Right atrium auricular region (tissue), 2 donors: ENCODE data around the gene KLHL26. TPM values are rescaled to one million over a fixed set of nuclear protein-coding genes. Genes with fewer than 3 reads are reported as not detected.

Experiments used
- DNase-seq: peaks from one replicate; pipeline ENCODE4 v3.0.0-alpha.2; 2019; ENCODE audit warnings: low spot score
- H3K27ac ChIP-seq, 2 donors: fragments of 200-600 bp; sonication (generic); 1 replicate in 1 of 2; 2 replicates in 1 of 2; pipeline ENCODE4 v1.5.1; 2016 to 2019
- H3K27me3 ChIP-seq, 2 donors: fragments of 200-600 bp; sonication (generic); one replicate each; pipeline versions ENCODE4 v1.5.1 to v1.6.0; 2017 to 2019
- H3K36me3 ChIP-seq: fragments of 200-600 bp; sonication (generic); one replicate; pipeline ENCODE4 v1.5.1; 2016
- H3K4me1 ChIP-seq, 2 donors: fragments of 200-600 bp; sonication (generic); one replicate each; pipeline versions ENCODE4 v1.5.1 to v1.6.0; 2017 to 2019
- H3K4me3 ChIP-seq, 2 donors: fragments of 200-600 bp; sonication (generic); 1 replicate in 1 of 2; 2 replicates in 1 of 2; pipeline ENCODE4 v1.5.1; 2017 to 2019; ENCODE audit warnings: mild to moderate bottlenecking in 1 of 2, moderate library complexity in 1 of 2
- H3K9me3 ChIP-seq, 2 donors: fragments of 200-600 bp; sonication (generic); one replicate each; pipeline ENCODE4 v1.5.1; 2019
- total RNA-seq, 2 donors: library from RNA; depleted of rRNA; stranded (reverse); fragments of >200 nt; gene quantifications; one replicate each; pipeline ENCODE4 v1.1.0, GENCODE V29; 2016
- TF ChIP-seq, protein P1 (sequence below), 2 donors: fragments of 200-600 bp; sonication (generic); IDR thresholded peaks; one replicate each; pipeline ENCODE4 v1.5.1; 2019; ENCODE audit warnings: antibody characterized with exemption in 2 of 2

The KLHL26 gene
- total RNA-seq, 2 donors from 2014 or later, result 5.7 to 11.3 TPM

DNA sequence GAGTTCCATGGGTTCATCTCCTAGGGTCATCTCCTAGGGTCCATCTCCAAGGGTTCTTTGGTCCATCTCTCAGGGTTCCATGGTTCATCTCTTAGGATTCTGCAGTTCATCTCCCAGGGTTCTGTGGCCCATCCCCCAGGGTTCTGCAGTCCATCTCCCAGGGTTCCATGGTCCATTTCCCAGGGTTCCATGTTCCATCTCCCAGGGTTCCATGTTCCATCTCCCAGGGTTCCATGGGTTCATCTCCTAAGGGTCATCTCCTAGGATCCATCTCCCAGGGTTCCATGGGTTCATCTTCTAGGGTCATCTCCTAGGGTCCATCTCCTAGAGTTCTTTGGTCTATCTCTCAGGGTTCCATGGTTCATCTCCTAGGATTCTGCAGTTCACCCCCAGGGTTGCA lies 19.3 kb upstream of the KLHL26 start:
- H3K27ac ChIP-seq, result no peak overlapping the region
- H3K36me3 ChIP-seq, result no peaks in the 10 kb centered on the region
- H3K4me3 ChIP-seq, result no peak overlapping the region
- peaks cover 0 to 8% of the 10 kb centered on the region in 2 donors for H3K4me1 ChIP-seq
- no peak for DNase-seq
- H3K27me3 ChIP-seq, result peaks cover 7 to 9% of the 10 kb centered on the region in 2 donors
- no peaks in the 10 kb centered on the region for H3K9me3 ChIP-seq
- TF ChIP-seq, protein P1, sequence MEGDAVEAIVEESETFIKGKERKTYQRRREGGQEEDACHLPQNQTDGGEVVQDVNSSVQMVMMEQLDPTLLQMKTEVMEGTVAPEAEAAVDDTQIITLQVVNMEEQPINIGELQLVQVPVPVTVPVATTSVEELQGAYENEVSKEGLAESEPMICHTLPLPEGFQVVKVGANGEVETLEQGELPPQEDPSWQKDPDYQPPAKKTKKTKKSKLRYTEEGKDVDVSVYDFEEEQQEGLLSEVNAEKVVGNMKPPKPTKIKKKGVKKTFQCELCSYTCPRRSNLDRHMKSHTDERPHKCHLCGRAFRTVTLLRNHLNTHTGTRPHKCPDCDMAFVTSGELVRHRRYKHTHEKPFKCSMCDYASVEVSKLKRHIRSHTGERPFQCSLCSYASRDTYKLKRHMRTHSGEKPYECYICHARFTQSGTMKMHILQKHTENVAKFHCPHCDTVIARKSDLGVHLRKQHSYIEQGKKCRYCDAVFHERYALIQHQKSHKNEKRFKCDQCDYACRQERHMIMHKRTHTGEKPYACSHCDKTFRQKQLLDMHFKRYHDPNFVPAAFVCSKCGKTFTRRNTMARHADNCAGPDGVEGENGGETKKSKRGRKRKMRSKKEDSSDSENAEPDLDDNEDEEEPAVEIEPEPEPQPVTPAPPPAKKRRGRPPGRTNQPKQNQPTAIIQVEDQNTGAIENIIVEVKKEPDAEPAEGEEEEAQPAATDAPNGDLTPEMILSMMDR (IDR thresholded peaks at IDR 0.05), result no peak

DNA sequence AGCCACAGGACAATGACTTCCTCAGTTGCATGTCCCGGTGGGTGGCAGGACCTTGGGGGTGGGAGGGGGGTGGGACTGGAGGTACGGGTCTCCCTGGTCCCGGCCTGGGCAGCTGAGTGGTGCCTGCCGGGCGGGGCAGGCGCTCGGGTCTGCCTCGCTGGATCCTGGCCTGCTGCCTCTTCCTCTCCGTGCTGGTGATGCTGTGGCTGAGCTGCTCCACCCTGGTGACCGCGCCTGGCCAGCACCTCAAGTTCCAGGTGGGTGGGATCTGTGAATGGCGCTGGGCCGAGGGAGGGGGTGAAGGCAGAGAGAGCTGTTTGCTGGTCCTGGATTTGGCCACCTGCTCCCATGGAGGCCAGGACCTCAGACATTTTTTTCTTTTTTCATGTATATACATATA lies 18.6 kb upstream of the KLHL26 start:
- no peaks in the 10 kb centered on the region for H3K9me3 ChIP-seq
- H3K4me1 ChIP-seq, result peaks cover 0 to 1% of the 10 kb centered on the region in 2 donors
- TF ChIP-seq, protein P1 (IDR thresholded peaks at IDR 0.05), result no peak
- peaks cover under 1 to 5% of the 10 kb centered on the region in 2 donors for H3K27me3 ChIP-seq
- no peak for DNase-seq
- no peaks in the 10 kb centered on the region for H3K36me3 ChIP-seq
- H3K4me3 ChIP-seq, result no peak overlapping the region
- H3K27ac ChIP-seq, result no peak overlapping the region

DNA sequence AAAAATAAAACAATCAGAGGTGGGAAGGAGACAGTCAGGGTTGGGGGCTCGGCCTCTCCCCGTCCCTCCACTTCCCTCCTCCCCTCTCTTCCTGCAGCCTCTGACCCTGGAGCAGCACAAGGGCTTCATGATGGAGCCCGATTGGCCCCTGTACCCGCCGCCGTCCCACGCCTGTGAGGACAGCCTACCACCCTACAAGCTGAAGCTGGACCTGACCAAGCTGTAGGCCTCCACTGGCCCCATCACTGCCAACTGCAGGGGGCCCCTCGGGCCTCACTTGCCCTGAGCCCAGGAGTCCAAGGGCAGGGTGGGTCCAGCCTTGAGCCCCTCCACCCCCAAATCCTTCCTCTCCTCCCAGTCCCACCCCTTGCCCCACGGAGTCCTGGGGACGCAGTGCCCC lies 16.5 kb upstream of the KLHL26 start:
- Histone ChIP-seq H3K27me3 (no peaks in the 10 kb centered on the region), H3K4me1 (no peaks in the 10 kb centered on the region), H3K36me3 (no peaks in the 10 kb centered on the region), H3K4me3 (no peak overlapping the region), H3K27ac (no peak overlapping the region), H3K9me3 (no peaks in the 10 kb centered on the region)
- TF ChIP-seq, protein P1 (IDR thresholded peaks at IDR 0.05), result no peak
- no peak for DNase-seq

DNA sequence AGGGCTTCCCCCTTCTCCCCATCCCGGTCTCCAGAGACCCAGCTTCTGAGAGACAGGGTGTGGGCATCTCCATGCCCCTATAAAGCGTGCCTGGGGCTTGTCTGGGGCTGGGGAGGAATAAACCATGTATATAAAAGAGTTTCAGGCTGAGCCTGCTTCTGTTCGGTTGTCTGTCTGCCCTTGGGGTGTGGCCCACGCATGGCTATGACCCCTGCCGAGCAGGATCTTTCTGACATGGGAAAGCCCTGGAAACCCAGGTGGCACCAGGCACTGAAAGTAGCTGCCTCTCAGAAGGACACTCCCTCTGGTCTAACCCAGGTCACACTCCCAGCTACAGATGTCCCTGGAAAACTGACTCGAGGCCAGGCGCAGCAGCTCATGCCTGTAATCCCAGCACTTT lies 15.9 kb upstream of the KLHL26 start:
- Histone ChIP-seq H3K4me3 (no peak overlapping the region), H3K4me1 (no peaks in the 10 kb centered on the region), H3K27me3 (no peaks in the 10 kb centered on the region), H3K36me3 (no peaks in the 10 kb centered on the region), H3K9me3 (no peaks in the 10 kb centered on the region), H3K27ac (no peak overlapping the region)
- DNase-seq, result no peak
- TF ChIP-seq, protein P1 (IDR thresholded peaks at IDR 0.05), result no peak

DNA sequence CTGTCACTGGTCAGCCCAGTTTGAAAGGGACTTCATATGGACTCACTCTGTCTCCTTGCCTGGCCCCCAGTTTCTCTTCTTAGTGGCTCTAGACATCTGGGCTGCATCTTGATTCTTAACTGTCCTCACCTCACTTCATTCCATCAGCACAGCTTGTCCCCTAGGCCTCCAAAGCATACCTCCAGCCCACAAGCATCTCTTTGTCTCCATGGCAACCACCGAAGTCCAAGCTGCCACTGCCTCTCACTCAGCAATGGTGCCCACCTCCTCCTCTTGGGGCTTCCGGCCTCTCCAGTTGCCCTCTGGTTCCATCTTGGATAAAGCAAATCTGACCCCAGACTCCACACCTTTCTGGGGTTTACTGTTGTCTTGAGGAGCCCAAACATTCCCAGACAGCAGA lies 9.9 kb upstream of the KLHL26 start:
- TF ChIP-seq, protein P1 (IDR thresholded peaks at IDR 0.05), result no peak
- no peak overlapping the region for H3K4me3 ChIP-seq
- H3K27ac ChIP-seq, result no peak overlapping the region
- H3K36me3 ChIP-seq, result no peaks in the 10 kb centered on the region
- H3K4me1 ChIP-seq, result no peaks in the 10 kb centered on the region
- H3K9me3 ChIP-seq, result no peaks in the 10 kb centered on the region
- DNase-seq, result no peak
- H3K27me3 ChIP-seq, result no peaks in the 10 kb centered on the region
